Glutamatergic neuron (in vitro differentiated cells): ENCODE results near the gene SNX9. TPM values are rescaled to one million over a fixed set of nuclear protein-coding genes. Genes with fewer than 3 reads are reported as not detected.

Experiments used
- DNase-seq: peaks from one replicate; pipeline ENCODE4 v3.0.0; 2022
- H3K27ac Mint-ChIP-seq: one replicate; pipeline ENCODE4 v1.8.0; 2020; ENCODE audit warnings: mild to moderate bottlenecking, mixed read lengths, inconsistent platforms; ENCODE audit not compliant: unreplicated experiment
- H3K27me3 Mint-ChIP-seq: one replicate; pipeline ENCODE4 v1.8.0; 2020; ENCODE audit warnings: mild to moderate bottlenecking, moderate library complexity, mixed read lengths, inconsistent platforms; ENCODE audit not compliant: unreplicated experiment
- H3K36me3 Mint-ChIP-seq: one replicate; pipeline ENCODE4 v1.8.0; 2020; ENCODE audit warnings: mild to moderate bottlenecking, mixed read lengths, inconsistent platforms; ENCODE audit not compliant: unreplicated experiment
- H3K4me1 Mint-ChIP-seq: one replicate; pipeline ENCODE4 v1.8.0; 2020; ENCODE audit warnings: mild to moderate bottlenecking, low read depth, mixed read lengths, inconsistent platforms; ENCODE audit not compliant: unreplicated experiment
- H3K4me3 Mint-ChIP-seq: one replicate; pipeline ENCODE4 v1.8.0; 2020; ENCODE audit warnings: mild to moderate bottlenecking, mixed read lengths, inconsistent platforms; ENCODE audit not compliant: unreplicated experiment
- H3K9me3 Mint-ChIP-seq: one replicate; pipeline ENCODE4 v1.8.0; 2020; ENCODE audit warnings: mild to moderate bottlenecking, moderate library complexity, mixed read lengths, inconsistent platforms; ENCODE audit not compliant: unreplicated experiment
- total RNA-seq: library from RNA; stranded (reverse); fragmentation: NEBNext Ultra II Directional; extraction: Animal tissue kit (Norgen Biotek cat#: 25700); gene quantifications from one replicate; pipeline ENCODE4 v1.2.1, GENCODE V29; 2021; ENCODE audit not compliant: unreplicated experiment
- TF ChIP-seq, protein P1 (sequence below): fragments of 200-600 bp; sonication (generic); IDR thresholded peaks from one replicate; pipeline ENCODE4 v1.5.0; 2021; ENCODE audit not compliant: partially characterized antibody, unreplicated experiment

SNX9 gene
- total RNA-seq, 1 donor from 2014 or later: 45.7 TPM

GRCh38 chr6:157989541-157990289 is 166.7 kb downstream of the SNX9 start:
- H3K27ac Mint-ChIP-seq: no peak overlapping the region
- H3K4me1 Mint-ChIP-seq: peaks cover 24% of the 10 kb centered on the region
- no peaks in the 10 kb centered on the region for H3K36me3 Mint-ChIP-seq
- DNase-seq: no peak
- TF ChIP-seq, protein P1, sequence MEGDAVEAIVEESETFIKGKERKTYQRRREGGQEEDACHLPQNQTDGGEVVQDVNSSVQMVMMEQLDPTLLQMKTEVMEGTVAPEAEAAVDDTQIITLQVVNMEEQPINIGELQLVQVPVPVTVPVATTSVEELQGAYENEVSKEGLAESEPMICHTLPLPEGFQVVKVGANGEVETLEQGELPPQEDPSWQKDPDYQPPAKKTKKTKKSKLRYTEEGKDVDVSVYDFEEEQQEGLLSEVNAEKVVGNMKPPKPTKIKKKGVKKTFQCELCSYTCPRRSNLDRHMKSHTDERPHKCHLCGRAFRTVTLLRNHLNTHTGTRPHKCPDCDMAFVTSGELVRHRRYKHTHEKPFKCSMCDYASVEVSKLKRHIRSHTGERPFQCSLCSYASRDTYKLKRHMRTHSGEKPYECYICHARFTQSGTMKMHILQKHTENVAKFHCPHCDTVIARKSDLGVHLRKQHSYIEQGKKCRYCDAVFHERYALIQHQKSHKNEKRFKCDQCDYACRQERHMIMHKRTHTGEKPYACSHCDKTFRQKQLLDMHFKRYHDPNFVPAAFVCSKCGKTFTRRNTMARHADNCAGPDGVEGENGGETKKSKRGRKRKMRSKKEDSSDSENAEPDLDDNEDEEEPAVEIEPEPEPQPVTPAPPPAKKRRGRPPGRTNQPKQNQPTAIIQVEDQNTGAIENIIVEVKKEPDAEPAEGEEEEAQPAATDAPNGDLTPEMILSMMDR: no peak
- peaks cover 3% of the 10 kb centered on the region for H3K27me3 Mint-ChIP-seq
- H3K9me3 Mint-ChIP-seq: peaks cover 5% of the 10 kb centered on the region
- H3K4me3 Mint-ChIP-seq: no peak overlapping the region

- H3K4me1 Mint-ChIP-seq: peaks cover 26% of the 10 kb centered on the region
- peaks cover 8% of the 10 kb centered on the region for H3K9me3 Mint-ChIP-seq
- H3K27ac Mint-ChIP-seq: no peak overlapping the region
- peaks cover 5% of the 10 kb centered on the region for H3K27me3 Mint-ChIP-seq
- DNase-seq: no peak
- TF ChIP-seq, protein P1: no peak
- no peak overlapping the region for H3K4me3 Mint-ChIP-seq
- no peaks in the 10 kb centered on the region for H3K36me3 Mint-ChIP-seq
These were observed 167.4 kb downstream of the SNX9 start for GRCh38 chr6:157990321-157991066.

GRCh38 chr6:157991067-157991432 is 168.0 kb downstream of the SNX9 start:
- Mint-ChIP-seq H3K27ac (no peak overlapping the region), H3K4me1 (peaks cover 26% of the 10 kb centered on the region), H3K27me3 (peaks cover 7% of the 10 kb centered on the region), H3K9me3 (peaks cover 12% of the 10 kb centered on the region), H3K36me3 (no peaks in the 10 kb centered on the region), H3K4me3 (no peak overlapping the region)
- no peak for DNase-seq
- TF ChIP-seq, protein P1: no peak

GRCh38 chr6:157993076-157993475 is 170.0 kb downstream of the SNX9 start:
- no peak overlapping the region for H3K27ac Mint-ChIP-seq
- TF ChIP-seq, protein P1: no peak
- H3K27me3 Mint-ChIP-seq: peaks cover 11% of the 10 kb centered on the region
- peaks cover 17% of the 10 kb centered on the region for H3K9me3 Mint-ChIP-seq
- H3K36me3 Mint-ChIP-seq: no peaks in the 10 kb centered on the region
- DNase-seq: no peak
- H3K4me3 Mint-ChIP-seq: no peak overlapping the region
- peaks cover 37% of the 10 kb centered on the region for H3K4me1 Mint-ChIP-seq
